GM18858 (cell line): ENCODE results near the gene USHBP1.
A peak's percentile ranks its signal among the peaks of the same experiment; 100 is the strongest.
"Not testable (repeated sequence)": the region's sequence is repeated elsewhere in the genome, so short reads cannot be mapped to it uniquely, and the experiment has no call there.

Experiments
- ATAC-seq: cut with Tn5 transposase; IDR thresholded peaks from one replicate; pipeline ENCODE4 v1.9.1; 2021; ENCODE audit not compliant: unreplicated experiment

USHBP1 gene

GRCh38 chr19:17296976-17297375 is 32.4 kb upstream of the USHBP1 start:
- no peak for ATAC-seq

DNA sequence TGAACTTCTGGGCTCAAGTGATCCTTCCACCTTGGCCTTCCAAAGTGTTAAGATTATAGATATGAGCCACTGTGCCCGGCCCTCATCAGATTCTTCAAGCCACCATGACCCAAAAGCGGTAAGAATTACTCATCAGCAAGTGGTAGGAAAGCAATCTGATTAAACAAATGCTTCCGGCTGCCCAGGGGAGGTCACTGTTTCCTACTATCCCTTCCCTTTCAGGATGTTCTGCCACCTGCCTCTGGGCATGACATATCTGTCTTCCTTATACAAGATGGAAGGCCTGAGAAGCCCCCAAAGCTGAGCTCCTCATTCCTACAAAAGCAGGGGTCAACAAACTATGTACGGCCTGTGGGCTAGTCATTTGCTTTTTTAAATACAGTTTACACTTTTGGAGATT is 31.7 kb upstream of the USHBP1 start:
- ATAC-seq = no peak

GRCh38 chr19:17295551-17295950 is 31.0 kb upstream of the USHBP1 start:
- ATAC-seq = not testable (repeated sequence)

DNA sequence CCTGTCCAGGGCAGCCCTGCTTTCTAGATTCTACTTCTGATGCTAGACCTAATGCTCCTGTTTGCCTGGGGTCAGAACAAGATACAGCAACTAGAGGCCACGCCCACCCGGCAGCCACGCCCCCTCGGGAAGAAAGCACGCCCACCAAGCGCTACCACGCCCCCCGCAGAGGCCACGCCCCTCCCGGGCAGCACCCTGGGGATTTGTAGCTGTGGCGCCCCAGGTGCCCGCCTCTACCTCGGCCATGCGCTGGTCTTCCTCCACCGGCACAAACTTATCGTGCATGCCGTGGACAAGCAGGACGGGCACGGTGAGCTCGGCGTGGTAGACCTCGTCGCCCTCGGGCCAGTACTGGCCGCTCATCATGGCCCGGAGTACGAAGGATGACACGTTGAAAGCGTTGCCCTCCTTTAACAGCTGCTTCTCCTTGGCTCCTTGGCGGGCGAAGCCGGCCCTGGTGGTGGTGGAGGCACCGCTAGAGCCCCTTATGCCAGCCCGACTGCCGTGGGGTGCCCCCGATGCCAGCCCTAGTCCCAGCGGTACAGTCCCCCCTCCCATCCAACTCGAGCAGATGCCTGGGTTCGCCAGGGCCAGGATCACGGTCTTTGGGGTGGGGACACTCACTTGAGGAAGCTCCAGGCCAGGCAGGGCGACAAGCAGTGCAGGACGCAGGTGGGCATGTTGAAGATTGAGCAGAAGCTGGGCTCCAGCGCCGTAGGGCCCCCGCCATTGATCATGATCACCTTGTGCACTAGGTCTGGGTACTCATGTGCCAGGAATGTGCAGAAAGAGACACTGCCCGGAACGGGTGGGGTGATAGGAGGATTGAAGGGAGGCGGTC is 29.7 kb upstream of the USHBP1 start:
- ATAC-seq = no peak

GRCh38 chr19:17293605-17294004 is 29.1 kb upstream of the USHBP1 start:
- ATAC-seq = no peak

- ATAC-seq = no peak
Measured at GRCh38 chr19:17292301-17293074, 27.9 kb upstream of the USHBP1 start.

DNA sequence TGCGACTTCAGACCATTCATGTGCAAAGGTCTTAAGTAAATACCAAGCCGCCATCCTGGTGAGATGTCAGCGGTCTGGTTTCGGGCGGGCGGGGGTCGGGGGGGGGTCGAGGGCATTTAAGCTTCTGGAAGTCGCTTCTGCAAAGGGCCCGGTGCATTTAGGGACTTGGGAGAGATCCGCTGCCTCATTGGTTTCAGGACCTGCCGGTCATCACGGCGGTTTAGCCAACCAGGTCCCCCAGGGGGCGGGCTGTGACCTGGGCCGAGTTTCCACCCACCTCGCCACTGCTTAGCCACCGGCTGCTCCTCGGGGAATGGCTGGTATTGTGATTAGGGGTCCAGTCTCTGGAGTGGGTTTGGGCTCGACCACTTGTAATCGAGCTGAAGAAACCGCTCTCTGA is 24.9 kb upstream of the USHBP1 start:
- no peak for ATAC-seq

DNA sequence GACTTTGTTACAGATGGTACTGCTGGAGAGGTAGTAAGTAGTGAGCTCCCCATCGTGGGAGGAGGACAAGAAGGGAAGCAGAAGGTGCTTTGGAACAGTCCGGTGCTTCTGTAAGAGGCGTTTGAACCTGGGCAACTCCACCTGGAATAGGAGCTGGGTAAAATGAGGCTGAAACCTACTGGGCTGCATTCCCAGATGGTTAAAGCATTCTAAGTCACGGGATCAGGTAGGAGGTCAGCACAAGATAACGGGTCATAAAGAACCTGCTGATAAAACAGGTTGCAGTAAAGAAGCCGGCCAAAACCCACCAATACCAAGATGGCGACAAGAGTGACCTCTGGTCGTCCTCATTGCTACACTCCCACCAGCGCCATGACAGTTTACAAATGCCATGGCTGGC is 22.2 kb upstream of the USHBP1 start:
- no peak for ATAC-seq

DNA sequence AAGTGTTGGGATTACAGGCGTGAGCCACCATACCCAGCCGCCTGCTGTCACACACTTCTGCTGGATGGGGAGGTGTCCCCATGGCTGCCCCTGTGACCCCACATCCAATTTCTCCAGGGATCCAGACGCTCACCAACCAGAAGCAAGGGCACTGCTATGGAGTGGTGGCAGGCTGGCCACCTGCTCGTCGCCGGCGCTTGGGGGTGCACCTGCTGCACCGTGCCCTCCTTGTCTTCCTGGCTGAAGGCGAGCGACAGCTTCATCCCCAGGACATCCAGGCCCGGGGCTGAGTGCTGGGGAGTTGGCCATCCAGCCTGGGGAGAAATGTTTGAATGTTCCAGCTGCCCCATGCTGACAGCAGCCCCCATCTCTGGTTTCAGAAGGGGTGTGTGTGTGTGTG is 21.7 kb upstream of the USHBP1 start:
- no peak for ATAC-seq

GRCh38 chr19:17285415-17286135 is 21.0 kb upstream of the USHBP1 start:
- no peak for ATAC-seq

- ATAC-seq = no peak
Measured at GRCh38 chr19:17283504-17283996, 19.0 kb upstream of the USHBP1 start.

- no peak for ATAC-seq
Measured at GRCh38 chr19:17282488-17283125, 18.1 kb upstream of the USHBP1 start.

DNA sequence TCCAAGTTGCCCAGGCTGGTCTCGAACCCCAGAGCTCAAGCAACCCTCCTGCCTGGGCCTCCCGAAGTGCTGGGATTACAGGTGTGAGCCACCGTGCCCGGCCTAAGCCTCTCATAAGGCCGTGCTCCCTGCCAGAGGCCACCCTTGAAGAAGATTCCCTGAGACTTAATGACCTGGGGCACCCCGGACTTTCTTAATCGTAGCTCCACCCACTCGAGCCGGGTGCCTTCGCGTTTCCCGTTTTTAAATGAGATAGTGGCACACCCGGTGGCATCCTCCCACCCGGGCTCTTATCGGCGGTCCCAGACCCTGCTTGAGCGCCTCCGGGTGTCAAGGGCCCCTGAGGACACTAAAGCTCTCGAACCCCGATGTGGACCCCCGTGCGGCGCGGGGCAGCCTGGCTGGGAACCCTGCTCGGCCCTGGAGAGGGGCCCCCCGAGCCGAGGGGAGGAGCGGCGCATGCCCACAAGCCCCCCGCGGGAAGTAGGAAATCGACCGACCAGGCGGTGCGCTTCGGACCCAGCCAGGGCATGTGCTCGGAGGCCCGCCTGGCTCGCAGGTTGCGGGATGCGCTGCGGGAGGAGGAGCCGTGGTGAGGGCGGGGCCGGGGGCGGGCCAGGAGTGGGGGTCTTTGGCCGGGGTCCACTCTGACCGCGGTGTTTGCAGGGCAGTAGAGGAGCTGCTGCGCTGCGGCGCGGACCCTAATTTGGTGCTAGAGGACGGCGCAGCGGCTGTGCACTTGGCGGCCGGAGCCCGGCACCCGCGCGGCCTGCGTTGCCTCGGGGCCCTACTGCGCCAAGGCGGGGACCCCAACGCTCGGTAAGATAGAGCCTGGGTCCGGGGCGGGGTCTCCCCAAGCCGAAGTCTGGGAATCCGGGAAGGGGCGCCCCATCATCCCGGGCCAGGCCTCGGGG is 17.1 kb upstream of the USHBP1 start, which contains the start of gene ANKLE1:
Gene ANKLE1 (plus strand): TSS at position 511 of the 914 bp plus-strand sequence. CDS start 20 bp downstream, at position 531.
- ATAC-seq = no peak

DNA sequence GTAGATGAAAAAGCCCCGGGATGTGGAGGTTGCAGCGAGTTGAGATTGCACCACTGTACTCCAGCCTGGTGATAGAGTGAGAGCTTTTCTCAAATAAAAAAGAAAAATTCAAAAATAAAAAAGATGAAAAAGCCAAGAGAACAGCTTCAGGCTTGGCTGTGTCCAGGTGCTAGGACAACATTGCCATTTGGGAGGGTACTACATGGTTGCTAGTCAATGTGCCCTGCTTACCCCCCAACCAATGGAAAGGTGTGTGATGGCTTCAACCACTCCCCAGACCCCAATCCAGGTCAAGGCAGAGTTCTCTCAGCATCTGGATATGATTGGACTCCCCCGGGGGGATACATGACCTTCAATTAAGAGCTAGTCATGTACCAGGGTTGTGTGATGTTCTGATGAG is 14.9 kb upstream of the USHBP1 start:
- no peak for ATAC-seq

DNA sequence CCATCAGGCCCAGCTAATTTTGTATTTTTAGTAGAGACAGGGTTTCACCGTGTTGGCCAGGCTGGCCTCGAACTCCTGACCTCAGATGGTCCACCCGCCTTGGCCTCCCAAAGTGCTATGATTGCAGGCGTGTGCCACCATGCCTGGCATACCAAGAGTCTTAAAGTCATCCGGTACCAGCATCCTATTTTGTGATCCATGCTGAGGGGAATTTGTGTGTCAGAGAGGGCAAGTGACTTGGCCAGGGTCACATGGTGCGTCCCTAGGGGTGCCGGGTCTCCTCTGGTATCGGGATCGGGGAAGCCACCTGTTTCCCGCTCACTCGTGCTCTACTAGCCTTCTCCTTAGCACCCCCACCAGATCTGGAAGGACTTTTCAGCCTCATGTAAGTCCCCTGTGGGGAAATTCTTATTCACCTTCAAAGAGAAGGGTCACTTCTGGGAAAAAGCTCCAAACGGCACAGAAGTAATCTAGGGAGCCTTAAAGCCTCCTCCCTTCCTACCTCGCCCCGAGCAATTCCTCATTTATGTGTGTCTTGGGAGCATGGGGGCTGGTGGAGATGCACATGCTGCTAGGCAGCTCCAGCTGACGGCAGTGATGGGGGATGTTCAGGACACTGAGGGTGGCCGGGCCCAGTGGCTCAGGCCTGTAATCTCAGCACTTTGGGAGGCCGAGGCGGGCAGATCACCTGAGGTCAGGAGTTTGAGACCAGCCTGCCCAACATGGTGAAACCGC is 11.1 kb upstream of the USHBP1 start:
- no peak for ATAC-seq

DNA sequence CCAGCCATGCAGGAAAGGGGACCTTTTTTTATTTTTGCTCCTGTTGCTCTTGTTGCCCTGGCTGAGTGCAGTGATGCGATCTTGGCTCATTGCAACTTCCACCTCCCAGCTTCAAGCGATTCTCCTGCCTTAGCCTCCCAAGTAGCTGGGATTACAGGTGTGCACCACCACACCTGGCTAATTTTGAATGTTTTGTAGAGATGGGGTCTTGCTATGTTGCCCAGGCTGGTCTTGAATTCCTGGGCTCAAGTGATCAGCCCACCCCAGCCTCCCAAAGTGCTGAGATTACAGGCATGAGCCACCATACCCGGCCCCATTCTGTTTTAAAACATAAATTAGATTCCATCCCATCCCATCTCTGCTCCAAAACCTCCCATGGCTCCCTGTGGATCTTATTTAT is 10.3 kb upstream of the USHBP1 start:
- not testable (repeated sequence) for ATAC-seq

DNA sequence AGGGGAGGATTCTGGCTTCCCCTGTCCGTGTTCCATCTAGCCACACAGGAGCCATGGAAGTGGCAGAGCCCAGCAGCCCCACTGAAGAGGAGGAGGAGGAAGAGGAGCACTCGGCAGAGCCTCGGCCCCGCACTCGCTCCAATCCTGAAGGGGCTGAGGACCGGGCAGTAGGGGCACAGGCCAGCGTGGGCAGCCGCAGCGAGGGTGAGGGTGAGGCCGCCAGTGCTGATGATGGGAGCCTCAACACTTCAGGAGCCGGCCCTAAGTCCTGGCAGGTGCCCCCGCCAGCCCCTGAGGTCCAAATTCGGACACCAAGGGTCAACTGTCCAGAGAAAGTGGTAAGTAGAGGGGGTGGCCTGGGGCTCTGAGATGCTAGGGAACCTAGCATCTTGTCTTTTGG is 4.2 kb upstream of the USHBP1 start:
- no peak for ATAC-seq

- ATAC-seq = peak; percentile 79
Measured at GRCh38 chr19:17266975-17267788, 2.6 kb upstream of the USHBP1 start, which contains the start of gene BABAM1. BABAM1 (plus strand) TSS chr19:17267443; CDS start chr19:17268807, 1,364 bp downstream.
